HEK293 (cell line): ENCODE data around the gene ZBTB26.
A peak's percentile ranks its signal among the peaks of the same experiment; 100 is the strongest.

ENCODE experiments used
- CTCF ChIA-PET: fragments of 350-600 bp; formaldehyde crosslinking; extraction: SDS; loops from one replicate; lab custom pipeline; 2021; ENCODE audit warnings: antibody characterized with exemption; lab: Yijun Ruan, JAX
- POLR2A ChIA-PET: fragments of 300-600 bp; formaldehyde crosslinking; extraction: SDS; loops from one replicate; lab custom pipeline; 2020; ENCODE audit warnings: antibody characterized with exemption, inconsistent platforms; lab: Yijun Ruan, JAX
- H3K27ac ChIP-seq: fragments of 200-500 bp; sonication (Bioruptor generic); 2 replicates; pipeline ENCODE4 v1.5.1; 2014; ENCODE audit warnings: low read depth, low read length, control low read depth, inconsistent platforms; ENCODE audit errors: extremely low read depth
- H3K36me3 ChIP-seq, 2 experiments: fragments of 200-500 bp in 1 of 2; sonication (Bioruptor generic) in 1 of 2; 1 replicate in 1 of 2; 2 replicates in 1 of 2; pipeline ENCODE4 v1.5.1; 2014 to 2017; ENCODE audit warnings: inconsistent platforms in 2 of 2, low read length in 2 of 2; ENCODE audit not compliant: control insufficient read depth in 2 of 2, insufficient read depth in 1 of 2
- H3K4me1 ChIP-seq: fragments of 200-500 bp; sonication (Bioruptor generic); 2 replicates; pipeline ENCODE4 v1.5.1; 2014; ENCODE audit warnings: mild to moderate bottlenecking, low read length, inconsistent platforms; ENCODE audit not compliant: control insufficient read depth, insufficient read depth
- H3K4me3 ChIP-seq: 2 replicates; pipeline ENCODE4 v1.5.1; 2011; ENCODE audit warnings: low read depth, mild to moderate bottlenecking, control low read depth, low read length, moderate library complexity
- H3K9me3 ChIP-seq: fragments of 200-500 bp; sonication (Bioruptor generic); 2 replicates; pipeline ENCODE4 v1.5.1; 2014; ENCODE audit warnings: low read depth, low read length, inconsistent platforms; ENCODE audit not compliant: control insufficient read depth, insufficient read depth
- BCL11B ChIP-seq: fragments of 450-650 bp; formaldehyde crosslinking; IDR thresholded peaks from 2 replicates; pipeline ENCODE4 v1.5.1; 2016; ENCODE audit warnings: low read depth, missing biosample characterization, missing genetic modification characterization
- EGR2 ChIP-seq: fragments of 450-650 bp; formaldehyde crosslinking; IDR thresholded peaks from 2 replicates; pipeline ENCODE4 v1.5.1; 2016; ENCODE audit warnings: low read depth, missing biosample characterization, missing genetic modification characterization
- PRDM1 ChIP-seq: fragments of 450-650 bp; formaldehyde crosslinking; IDR thresholded peaks from 2 replicates; pipeline ENCODE4; 2016; ENCODE audit warnings: missing biosample characterization, missing genetic modification characterization
- SETDB1 ChIP-seq: IDR thresholded peaks from one replicate; pipeline ENCODE4 v1.6.1; 2017; ENCODE audit warnings: mild to moderate bottlenecking, low read length, moderate library complexity, mixed read lengths; ENCODE audit not compliant: insufficient read length
- WT1 ChIP-seq: fragments of 450-650 bp; formaldehyde crosslinking; IDR thresholded peaks from 2 replicates; pipeline ENCODE4 v1.5.1; 2016; ENCODE audit warnings: missing biosample characterization, missing genetic modification characterization
- ZNF184 ChIP-seq: fragments of 450-650 bp; IDR thresholded peaks from 2 replicates; pipeline ENCODE4 v1.5.1; 2018; ENCODE audit warnings: missing biosample characterization, mild to moderate bottlenecking, missing genetic modification characterization
- ZNF248 ChIP-seq: fragments of 450-650 bp; formaldehyde crosslinking; IDR thresholded peaks from 2 replicates; pipeline ENCODE4 v1.5.1; 2017; ENCODE audit warnings: missing biosample characterization, missing genetic modification characterization
- ZNF335 ChIP-seq: fragments of 450-650 bp; formaldehyde crosslinking; conservative IDR thresholded peaks from 2 replicates; pipeline ENCODE4 v1.5.1; 2016; ENCODE audit warnings: missing biosample characterization, missing genetic modification characterization
- ZNF354C ChIP-seq: fragments of 450-650 bp; formaldehyde crosslinking; IDR thresholded peaks from 2 replicates; pipeline ENCODE4 v1.5.1; 2016; ENCODE audit warnings: missing biosample characterization, missing genetic modification characterization, low read depth, borderline replicate concordance
- ZNF37A ChIP-seq: fragments of 450-650 bp; IDR thresholded peaks from 2 replicates; pipeline ENCODE4 v1.5.1; 2018; ENCODE audit warnings: missing biosample characterization, missing genetic modification characterization
- ZNF48 ChIP-seq: fragments of 450-650 bp; formaldehyde crosslinking; IDR thresholded peaks from 2 replicates; pipeline ENCODE4 v1.5.1; 2016; ENCODE audit warnings: missing biosample characterization, missing genetic modification characterization
- ZNF510 ChIP-seq: fragments of 450-650 bp; formaldehyde crosslinking; IDR thresholded peaks from 2 replicates; pipeline ENCODE4 v1.5.1; 2018; ENCODE audit warnings: mild to moderate bottlenecking, missing genetic modification characterization, missing biosample characterization; ENCODE audit not compliant: insufficient replicate concordance
- ZNF560 ChIP-seq: fragments of 450-650 bp; formaldehyde crosslinking; IDR thresholded peaks from 2 replicates; pipeline ENCODE4 v1.5.1; 2017; ENCODE audit warnings: missing biosample characterization, missing genetic modification characterization, borderline replicate concordance
- ZNF585B ChIP-seq: fragments of 450-650 bp; formaldehyde crosslinking; IDR thresholded peaks from 2 replicates; pipeline ENCODE4 v1.5.1; 2016; ENCODE audit warnings: missing biosample characterization, missing genetic modification characterization
- ZNF626 ChIP-seq: fragments of 450-650 bp; sonication (Bioruptor Pico); formaldehyde crosslinking; IDR thresholded peaks from 2 replicates; pipeline ENCODE4 v1.5.1; 2018; ENCODE audit warnings: missing biosample characterization, missing genetic modification characterization, inconsistent platforms
- ZNF654 ChIP-seq: fragments of 450-650 bp; formaldehyde crosslinking; IDR thresholded peaks from 2 replicates; pipeline ENCODE4 v1.5.1; 2016; ENCODE audit warnings: low read depth, missing biosample characterization, missing genetic modification characterization
- ZNF768 ChIP-seq: fragments of 450-650 bp; formaldehyde crosslinking; IDR thresholded peaks from 2 replicates; pipeline ENCODE4 v1.5.1; 2018; ENCODE audit warnings: missing biosample characterization, mild to moderate bottlenecking, missing genetic modification characterization
- ZNF777 ChIP-seq: fragments of 450-650 bp; formaldehyde crosslinking; IDR thresholded peaks from 2 replicates; pipeline ENCODE4 v1.5.1; 2017; ENCODE audit warnings: missing biosample characterization, missing genetic modification characterization, borderline replicate concordance
- ZNF792 ChIP-seq: fragments of 450-650 bp; formaldehyde crosslinking; IDR thresholded peaks from 2 replicates; pipeline ENCODE4 v1.5.1; 2016; ENCODE audit warnings: missing biosample characterization, missing genetic modification characterization
- TF ChIP-seq, protein P1 (sequence below): fragments of 450-650 bp; formaldehyde crosslinking; optimal IDR thresholded peaks from 2 replicates; pipeline ENCODE3; 2016; ENCODE audit warnings: missing biosample characterization, mild to moderate bottlenecking, missing genetic modification characterization
- TF ChIP-seq, protein P2 (sequence below): fragments of 450-650 bp; formaldehyde crosslinking; conservative IDR thresholded peaks from 2 replicates; pipeline ENCODE4 v1.5.1; 2016; ENCODE audit warnings: low read depth, missing biosample characterization, missing genetic modification characterization
- TF ChIP-seq, protein P3 (sequence below): fragments of 450-650 bp; formaldehyde crosslinking; IDR thresholded peaks from 2 replicates; pipeline ENCODE4 v1.5.1; 2016; ENCODE audit warnings: missing biosample characterization, missing genetic modification characterization

The ZBTB26 gene

DNA sequence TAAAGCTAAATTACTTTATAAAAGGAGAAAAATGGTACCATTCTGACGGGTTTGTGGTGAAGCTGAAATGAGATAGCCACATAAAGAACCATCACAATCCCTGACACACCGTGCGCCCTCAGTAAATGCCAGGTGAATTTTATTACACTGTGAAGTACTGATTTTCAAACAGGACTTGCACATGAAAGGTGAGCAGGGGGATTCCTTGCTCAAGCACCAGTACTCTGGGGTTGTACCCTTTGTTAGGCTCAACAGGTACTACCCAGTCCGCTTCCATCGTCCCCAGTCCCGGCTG is 9.1 kb upstream of the ZBTB26 start (continued):
- TF ChIP-seq, protein P1, sequence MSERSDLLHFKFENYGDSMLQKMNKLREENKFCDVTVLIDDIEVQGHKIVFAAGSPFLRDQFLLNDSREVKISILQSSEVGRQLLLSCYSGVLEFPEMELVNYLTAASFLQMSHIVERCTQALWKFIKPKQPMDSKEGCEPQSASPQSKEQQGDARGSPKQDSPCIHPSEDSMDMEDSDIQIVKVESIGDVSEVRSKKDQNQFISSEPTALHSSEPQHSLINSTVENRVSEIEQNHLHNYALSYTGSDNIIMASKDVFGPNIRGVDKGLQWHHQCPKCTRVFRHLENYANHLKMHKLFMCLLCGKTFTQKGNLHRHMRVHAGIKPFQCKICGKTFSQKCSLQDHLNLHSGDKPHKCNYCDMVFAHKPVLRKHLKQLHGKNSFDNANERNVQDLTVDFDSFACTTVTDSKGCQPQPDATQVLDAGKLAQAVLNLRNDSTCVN, result no peak
- TF ChIP-seq ZNF654 (no peak), ZNF560 (tag by site-specific recombination) (no peak), BCL11B (tag by site-specific recombination) (no peak), ZNF248 (tag by site-specific recombination) (no peak), ZNF37A (no peak), ZNF510 (tag by site-specific recombination) (no peak), ZNF335 (tag by site-specific recombination) (peak; percentile 85), ZNF184 (tag by site-specific recombination) (no peak), ZNF768 (tag by site-specific recombination) (no peak), ZNF585B (tag by site-specific recombination) (no peak), ZNF626 (tag by site-specific recombination) (no peak)
- TF ChIP-seq, protein P2, sequence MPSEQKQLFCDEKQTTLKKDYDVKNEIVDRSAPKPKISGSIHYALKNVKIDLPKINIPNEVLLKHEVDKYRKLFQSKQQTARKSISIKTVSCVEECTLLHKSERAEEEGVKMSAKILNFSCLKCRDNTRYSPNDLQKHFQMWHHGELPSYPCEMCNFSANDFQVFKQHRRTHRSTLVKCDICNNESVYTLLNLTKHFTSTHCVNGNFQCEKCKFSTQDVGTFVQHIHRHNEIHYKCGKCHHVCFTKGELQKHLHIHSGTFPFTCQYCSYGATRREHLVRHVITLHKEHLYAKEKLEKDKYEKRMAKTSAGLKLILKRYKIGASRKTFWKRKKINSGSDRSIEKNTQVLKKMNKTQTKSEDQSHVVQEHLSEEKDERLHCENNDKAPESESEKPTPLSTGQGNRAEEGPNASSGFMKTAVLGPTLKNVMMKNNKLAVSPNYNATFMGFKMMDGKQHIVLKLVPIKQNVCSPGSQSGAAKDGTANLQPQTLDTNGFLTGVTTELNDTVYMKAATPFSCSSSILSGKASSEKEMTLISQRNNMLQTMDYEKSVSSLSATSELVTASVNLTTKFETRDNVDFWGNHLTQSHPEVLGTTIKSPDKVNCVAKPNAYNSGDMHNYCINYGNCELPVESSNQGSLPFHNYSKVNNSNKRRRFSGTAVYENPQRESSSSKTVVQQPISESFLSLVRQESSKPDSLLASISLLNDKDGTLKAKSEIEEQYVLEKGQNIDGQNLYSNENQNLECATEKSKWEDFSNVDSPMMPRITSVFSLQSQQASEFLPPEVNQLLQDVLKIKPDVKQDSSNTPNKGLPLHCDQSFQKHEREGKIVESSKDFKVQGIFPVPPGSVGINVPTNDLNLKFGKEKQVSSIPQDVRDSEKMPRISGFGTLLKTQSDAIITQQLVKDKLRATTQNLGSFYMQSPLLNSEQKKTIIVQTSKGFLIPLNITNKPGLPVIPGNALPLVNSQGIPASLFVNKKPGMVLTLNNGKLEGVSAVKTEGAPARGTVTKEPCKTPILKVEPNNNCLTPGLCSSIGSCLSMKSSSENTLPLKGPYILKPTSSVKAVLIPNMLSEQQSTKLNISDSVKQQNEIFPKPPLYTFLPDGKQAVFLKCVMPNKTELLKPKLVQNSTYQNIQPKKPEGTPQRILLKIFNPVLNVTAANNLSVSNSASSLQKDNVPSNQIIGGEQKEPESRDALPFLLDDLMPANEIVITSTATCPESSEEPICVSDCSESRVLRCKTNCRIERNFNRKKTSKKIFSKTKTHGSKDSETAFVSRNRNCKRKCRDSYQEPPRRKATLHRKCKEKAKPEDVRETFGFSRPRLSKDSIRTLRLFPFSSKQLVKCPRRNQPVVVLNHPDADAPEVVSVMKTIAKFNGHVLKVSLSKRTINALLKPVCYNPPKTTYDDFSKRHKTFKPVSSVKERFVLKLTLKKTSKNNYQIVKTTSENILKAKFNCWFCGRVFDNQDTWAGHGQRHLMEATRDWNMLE (tag by site-specific recombination), result no peak
- TF ChIP-seq, protein P3, sequence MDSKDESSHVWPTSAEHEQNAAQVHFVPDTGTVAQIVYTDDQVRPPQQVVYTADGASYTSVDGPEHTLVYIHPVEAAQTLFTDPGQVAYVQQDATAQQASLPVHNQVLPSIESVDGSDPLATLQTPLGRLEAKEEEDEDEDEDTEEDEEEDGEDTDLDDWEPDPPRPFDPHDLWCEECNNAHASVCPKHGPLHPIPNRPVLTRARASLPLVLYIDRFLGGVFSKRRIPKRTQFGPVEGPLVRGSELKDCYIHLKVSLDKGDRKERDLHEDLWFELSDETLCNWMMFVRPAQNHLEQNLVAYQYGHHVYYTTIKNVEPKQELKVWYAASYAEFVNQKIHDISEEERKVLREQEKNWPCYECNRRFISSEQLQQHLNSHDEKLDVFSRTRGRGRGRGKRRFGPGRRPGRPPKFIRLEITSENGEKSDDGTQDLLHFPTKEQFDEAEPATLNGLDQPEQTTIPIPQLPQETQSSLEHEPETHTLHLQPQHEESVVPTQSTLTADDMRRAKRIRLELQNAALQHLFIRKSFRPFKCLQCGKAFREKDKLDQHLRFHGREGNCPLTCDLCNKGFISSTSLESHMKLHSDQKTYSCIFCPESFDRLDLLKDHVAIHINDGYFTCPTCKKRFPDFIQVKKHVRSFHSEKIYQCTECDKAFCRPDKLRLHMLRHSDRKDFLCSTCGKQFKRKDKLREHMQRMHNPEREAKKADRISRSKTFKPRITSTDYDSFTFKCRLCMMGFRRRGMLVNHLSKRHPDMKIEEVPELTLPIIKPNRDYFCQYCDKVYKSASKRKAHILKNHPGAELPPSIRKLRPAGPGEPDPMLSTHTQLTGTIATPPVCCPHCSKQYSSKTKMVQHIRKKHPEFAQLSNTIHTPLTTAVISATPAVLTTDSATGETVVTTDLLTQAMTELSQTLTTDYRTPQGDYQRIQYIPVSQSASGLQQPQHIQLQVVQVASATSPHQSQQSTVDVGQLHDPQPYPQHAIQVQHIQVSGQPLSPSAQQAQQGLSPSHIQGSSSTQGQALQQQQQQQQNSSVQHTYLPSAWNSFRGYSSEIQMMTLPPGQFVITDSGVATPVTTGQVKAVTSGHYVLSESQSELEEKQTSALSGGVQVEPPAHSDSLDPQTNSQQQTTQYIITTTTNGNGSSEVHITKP (tag by site-specific recombination), result peak; percentile 37; the same call in 1 of the 2 replicates

DNA sequence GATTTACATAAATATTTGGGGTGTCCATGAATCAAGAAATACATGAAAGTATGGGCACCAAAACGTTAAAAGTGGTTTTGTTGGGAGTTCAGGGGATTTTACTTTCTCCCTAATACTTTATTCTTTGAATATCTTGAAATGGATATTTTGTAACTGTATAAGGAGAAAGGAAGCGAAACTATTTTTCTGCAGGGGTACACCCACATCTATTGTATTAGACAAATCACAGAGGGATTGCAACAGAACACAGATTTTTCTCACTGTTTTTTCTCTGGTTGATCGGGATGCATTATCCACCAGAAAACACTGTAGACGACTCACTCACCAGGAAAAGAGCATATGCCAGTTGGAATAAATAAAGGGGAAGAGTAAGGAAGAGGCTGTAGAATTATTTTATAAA is 8.3 kb upstream of the ZBTB26 start:
- Histone ChIP-seq H3K9me3 (no peaks in the 10 kb centered on the region), H3K27ac (no peak overlapping the region), H3K4me3 (no peak overlapping the region), H3K4me1 (no peaks in the 10 kb centered on the region), H3K36me3 (peaks cover 9 to 32% of the 10 kb centered on the region in 2 experiments; a peak in 2 of 3 replicates)
- no peak for TF ChIP-seq ZNF48
- no peak for TF ChIP-seq ZNF777 (tag by site-specific recombination)
- TF ChIP-seq WT1 (tag by site-specific recombination), result no peak
- TF ChIP-seq ZNF792 (tag by site-specific recombination), result no peak
- TF ChIP-seq EGR2 (tag by site-specific recombination), result no peak
- no peak for TF ChIP-seq ZNF510 (tag by site-specific recombination)
- TF ChIP-seq PRDM1 (tag by site-specific recombination), result no peak
- TF ChIP-seq ZNF354C, result no peak
- no peak for TF ChIP-seq SETDB1
- POLR2A ChIA-PET, result interaction anchor here (1.5 to 3.2 kb wide), 4 partner anchors 9 to 111 kb away, joined by 9 to 126 read pairs (median 18); partner anchors contain the start of genes PDCL and ZBTB26
- CTCF ChIA-PET, result no interaction called here
